ENCODE measurements around the gene EHD4. TPM values are rescaled to one million over a fixed set of nuclear protein-coding genes. Genes with fewer than 3 reads are reported as not detected.

Gene EHD4
- total and polyA plus RNA-seq, 9 of the 15 experiments (the other 6 are each of a cell fraction or from before 2014, with no cell fraction given), result 0.89 to 10.3 (median 6.4) TPM

GRCh38 chr15:41870689-41871081, 101.7 kb downstream of the EHD4 start:
- FAIRE-seq (peak; percentile 55), ATAC-seq (no peak; the same call in 1 of the 3 replicates), DNase-seq (ENCODE audit: extremely low read depth in 1 of 4, low spot score in 3 of 4) (peak in 1 of 4 experiments; percentile 46)
- no peak overlapping the region for H3K4me2 ChIP-seq (ENCODE audit: insufficient read depth, low read length)
- H4K20me1 ChIP-seq (replicated peaks; ENCODE audit: control insufficient read depth, insufficient read depth, low read length), result peaks cover 32% of the 10 kb centered on the region
- CTCF ChIA-PET (ENCODE audit: low intra/inter-chr PET ratio), result no interaction called here
- peak overlapping the region in 1 of 2 experiments; percentile 0; a peak in 1 of 4 replicates for H3K9ac ChIP-seq (ENCODE audit: insufficient read depth in 1 of 2, low read depth in 2 of 2, low read length in 2 of 2)
- H3K4me1 ChIP-seq (replicated peaks in 1 of 2; ENCODE audit: control insufficient read depth in 2 of 2, insufficient read depth in 2 of 2, low read length in 2 of 2), result peaks cover 0 to 45% of the 10 kb centered on the region in 2 experiments; a peak in 3 of 5 replicates
- TF ChIP-seq C11orf30 (IDR thresholded peaks at IDR 0.05; ENCODE audit: low read depth) (no peak), MAFF (IDR thresholded peaks at IDR 0.05; ENCODE audit: low read length) (no peak), ERF (CRISPR knock-in tag; IDR thresholded peaks at IDR 0.05) (no peak), NELFE (IDR thresholded peaks at IDR 0.05; ENCODE audit: insufficient read depth, insufficient read length) (no peak)
- H3K27me3 ChIP-seq (ENCODE audit: control insufficient read depth in 2 of 2, insufficient read depth in 2 of 2, low read length in 2 of 2), result peaks cover 72 to 97% of the 10 kb centered on the region in 2 experiments; a peak in 4 of 5 replicates
- 5% methylated on average over 9 of the region's 9 CpGs for WGBS (ENCODE audit: insufficient coverage, low coverage, missing lambda C conversion rate)
- no peaks in the 10 kb centered on the region for H3K36me3 ChIP-seq (ENCODE audit: control insufficient read depth, insufficient read depth, low read length)
- no peak overlapping the region for H3K27ac ChIP-seq (ENCODE audit: extremely low read depth, low read depth, low read length)
- no TSS peak for BruUV-seq (replicated peaks)
- in situ Hi-C loops (cut with MboI) (no loop called here), intact Hi-C loops (cut with micrococcal nuclease) (no loop called here)
- H2AFZ ChIP-seq (ENCODE audit: low read depth, low read length), result no peak overlapping the region
- no peaks in the 10 kb centered on the region for H3K9me3 ChIP-seq (replicated peaks; ENCODE audit: control insufficient read depth, insufficient read depth, low read depth, low read length)
- no peaks in the 10 kb centered on the region for H3K79me2 ChIP-seq (ENCODE audit: control insufficient read depth, insufficient read depth, low read length)
- no peaks in the 10 kb centered on the region for H3K9me1 ChIP-seq (ENCODE audit: control insufficient read depth, insufficient read depth, low read length)
- POLR2A ChIA-PET, result interaction anchor here (0.5 to 1.0 kb wide), 6 partner anchors 9 to 294 kb away, joined by 3 to 5 read pairs (median 3); no protein-coding TSS in a partner anchor
- no peak overlapping the region for H3K4me3 ChIP-seq

Data from K562 (cell line).